ENCODE measurements around the gene GRB7. TPM values are rescaled to one million over a fixed set of nuclear protein-coding genes. Genes with fewer than 3 reads are reported as not detected.

The GRB7 gene
- total RNA-seq, 2 donors from 2014 or later, result 54.6 to 73.9 TPM

DNA sequence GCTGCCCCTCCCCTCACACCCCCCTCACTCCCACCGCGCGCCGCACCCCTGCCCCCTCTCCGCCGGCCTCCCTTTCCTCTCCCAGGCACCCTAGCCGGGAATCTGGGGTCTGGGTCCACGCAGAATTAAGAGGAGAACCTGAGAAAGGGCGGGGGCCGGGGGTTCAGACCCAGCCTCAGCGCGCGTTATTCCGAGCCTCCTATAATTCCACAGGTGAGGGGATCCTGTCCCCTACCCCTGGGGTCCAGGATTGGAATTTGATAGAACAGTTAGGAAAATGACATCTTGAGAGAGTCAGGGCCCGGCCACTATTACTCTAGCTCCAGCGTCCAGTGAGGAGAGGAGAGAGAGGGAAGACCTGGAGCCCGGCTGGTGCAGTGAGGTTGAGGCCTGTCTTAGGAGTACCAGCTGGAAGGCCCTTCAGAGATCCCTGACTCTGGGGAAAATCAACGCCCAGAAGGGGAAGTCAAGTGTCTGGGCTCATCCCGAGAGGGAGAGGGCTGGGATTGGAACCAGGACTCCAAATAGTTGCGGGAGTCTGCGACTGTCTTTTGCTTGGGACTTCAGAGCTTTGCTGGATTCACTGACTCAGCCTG, 17.3 kb downstream of the GRB7 start:
- 40 to 50% methylated on average over 11 to 21 of the region's 21 CpGs for WGBS, 2 experiments (ENCODE audit: insufficient coverage in 1 of 2, insufficient read length in 1 of 2)
- Mint-ChIP-seq H3K27ac (no peak overlapping the region), H3K36me3 (ENCODE audit: low read depth) (no peaks in the 10 kb centered on the region), H3K4me3 (peak overlapping the region; percentile 52), H3K9me3 (no peaks in the 10 kb centered on the region), H3K4me1 (peaks cover 26% of the 10 kb centered on the region), H3K27me3 (ENCODE audit: insufficient read depth) (no peaks in the 10 kb centered on the region)
- Histone ChIP-seq H3K4me3 (ENCODE audit: low read length) (peak overlapping the region; percentile 72), H3K27ac (ENCODE audit: low read depth, low read length) (no peak overlapping the region), H3K36me3 (ENCODE audit: control insufficient read depth, insufficient read depth, low read length) (no peaks in the 10 kb centered on the region), H3K27me3 (ENCODE audit: control insufficient read depth, insufficient read depth, low read length, poor library complexity, severe bottlenecking) (peaks cover 6% of the 10 kb centered on the region), H3K4me1 (ENCODE audit: control insufficient read depth, insufficient read depth, low read length) (peaks cover 3% of the 10 kb centered on the region), H3K9ac (ENCODE audit: extremely low read depth, low read length, poor library complexity, severe bottlenecking) (no peak overlapping the region), H3K9me3 (ENCODE audit: control insufficient read depth, low read length) (no peaks in the 10 kb centered on the region)
- TF ChIP-seq, protein P1, sequence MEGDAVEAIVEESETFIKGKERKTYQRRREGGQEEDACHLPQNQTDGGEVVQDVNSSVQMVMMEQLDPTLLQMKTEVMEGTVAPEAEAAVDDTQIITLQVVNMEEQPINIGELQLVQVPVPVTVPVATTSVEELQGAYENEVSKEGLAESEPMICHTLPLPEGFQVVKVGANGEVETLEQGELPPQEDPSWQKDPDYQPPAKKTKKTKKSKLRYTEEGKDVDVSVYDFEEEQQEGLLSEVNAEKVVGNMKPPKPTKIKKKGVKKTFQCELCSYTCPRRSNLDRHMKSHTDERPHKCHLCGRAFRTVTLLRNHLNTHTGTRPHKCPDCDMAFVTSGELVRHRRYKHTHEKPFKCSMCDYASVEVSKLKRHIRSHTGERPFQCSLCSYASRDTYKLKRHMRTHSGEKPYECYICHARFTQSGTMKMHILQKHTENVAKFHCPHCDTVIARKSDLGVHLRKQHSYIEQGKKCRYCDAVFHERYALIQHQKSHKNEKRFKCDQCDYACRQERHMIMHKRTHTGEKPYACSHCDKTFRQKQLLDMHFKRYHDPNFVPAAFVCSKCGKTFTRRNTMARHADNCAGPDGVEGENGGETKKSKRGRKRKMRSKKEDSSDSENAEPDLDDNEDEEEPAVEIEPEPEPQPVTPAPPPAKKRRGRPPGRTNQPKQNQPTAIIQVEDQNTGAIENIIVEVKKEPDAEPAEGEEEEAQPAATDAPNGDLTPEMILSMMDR (conservative IDR thresholded peaks at IDR 0.05), result no peak
- DNase-seq, result peak; percentile 85

DNA sequence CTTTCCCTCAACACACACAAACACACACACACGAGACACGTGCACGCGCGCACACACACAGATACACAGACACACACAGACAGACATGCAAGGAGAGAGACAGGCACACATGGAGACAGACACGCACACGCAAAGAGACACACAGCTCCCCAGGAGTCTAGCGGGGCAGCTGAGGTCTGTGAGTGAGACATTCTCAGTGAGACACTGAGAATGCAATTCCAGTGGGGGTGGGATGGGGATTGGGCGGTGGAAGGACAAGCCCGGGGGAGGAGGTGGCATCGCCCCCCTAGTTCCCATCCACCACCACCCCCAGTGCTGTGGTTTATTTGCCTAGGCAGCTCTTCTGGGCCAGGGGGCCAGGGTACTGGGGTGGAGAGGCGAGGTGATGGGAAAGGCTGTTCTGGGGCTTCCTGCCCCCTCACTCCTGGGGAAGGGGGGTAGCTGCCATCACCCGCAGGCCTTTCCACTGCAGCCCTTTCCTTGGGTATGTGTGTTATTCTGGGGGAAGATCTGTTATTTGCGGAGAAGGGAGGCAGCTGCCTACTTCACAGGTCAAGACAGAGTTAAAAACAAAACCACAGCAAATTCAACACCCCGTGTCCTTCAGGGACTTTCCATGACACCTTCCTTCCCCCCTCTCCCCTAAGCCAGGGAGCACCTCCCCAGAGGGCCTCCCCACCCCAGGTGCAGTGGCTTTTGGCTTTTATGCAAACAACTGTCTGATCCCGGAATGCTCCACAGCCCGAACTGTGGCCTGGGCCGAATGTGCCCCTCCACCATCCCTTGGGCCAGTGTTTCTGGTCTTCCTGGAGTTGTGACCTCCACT, 18.0 kb downstream of the GRB7 start:
- H3K27me3 ChIP-seq (ENCODE audit: control insufficient read depth, insufficient read depth, low read length, poor library complexity, severe bottlenecking), result peaks cover 6% of the 10 kb centered on the region
- no peak overlapping the region for H3K27ac ChIP-seq (ENCODE audit: low read depth, low read length)
- H3K4me1 ChIP-seq (ENCODE audit: control insufficient read depth, insufficient read depth, low read length), result peaks cover 3% of the 10 kb centered on the region
- no peaks in the 10 kb centered on the region for H3K9me3 ChIP-seq (ENCODE audit: control insufficient read depth, low read length)
- TF ChIP-seq, protein P1 (conservative IDR thresholded peaks at IDR 0.05), result no peak
- Mint-ChIP-seq H3K4me1 (peaks cover 26% of the 10 kb centered on the region), H3K4me3 (peak overlapping the region; percentile 52), H3K9me3 (no peaks in the 10 kb centered on the region), H3K27me3 (ENCODE audit: insufficient read depth) (no peaks in the 10 kb centered on the region), H3K36me3 (ENCODE audit: low read depth) (no peaks in the 10 kb centered on the region), H3K27ac (no peak overlapping the region)
- no peak overlapping the region for H3K9ac ChIP-seq (ENCODE audit: extremely low read depth, low read length, poor library complexity, severe bottlenecking)
- no peaks in the 10 kb centered on the region for H3K36me3 ChIP-seq (ENCODE audit: control insufficient read depth, insufficient read depth, low read length)
- DNase-seq, result peak; percentile 64
- WGBS, 2 experiments (ENCODE audit: insufficient coverage in 1 of 2, insufficient read length in 1 of 2), result 67 to 73% methylated on average over 2 to 14 of the region's 18 CpGs
- H3K4me3 ChIP-seq (ENCODE audit: low read length), result no peak overlapping the region

DNA sequence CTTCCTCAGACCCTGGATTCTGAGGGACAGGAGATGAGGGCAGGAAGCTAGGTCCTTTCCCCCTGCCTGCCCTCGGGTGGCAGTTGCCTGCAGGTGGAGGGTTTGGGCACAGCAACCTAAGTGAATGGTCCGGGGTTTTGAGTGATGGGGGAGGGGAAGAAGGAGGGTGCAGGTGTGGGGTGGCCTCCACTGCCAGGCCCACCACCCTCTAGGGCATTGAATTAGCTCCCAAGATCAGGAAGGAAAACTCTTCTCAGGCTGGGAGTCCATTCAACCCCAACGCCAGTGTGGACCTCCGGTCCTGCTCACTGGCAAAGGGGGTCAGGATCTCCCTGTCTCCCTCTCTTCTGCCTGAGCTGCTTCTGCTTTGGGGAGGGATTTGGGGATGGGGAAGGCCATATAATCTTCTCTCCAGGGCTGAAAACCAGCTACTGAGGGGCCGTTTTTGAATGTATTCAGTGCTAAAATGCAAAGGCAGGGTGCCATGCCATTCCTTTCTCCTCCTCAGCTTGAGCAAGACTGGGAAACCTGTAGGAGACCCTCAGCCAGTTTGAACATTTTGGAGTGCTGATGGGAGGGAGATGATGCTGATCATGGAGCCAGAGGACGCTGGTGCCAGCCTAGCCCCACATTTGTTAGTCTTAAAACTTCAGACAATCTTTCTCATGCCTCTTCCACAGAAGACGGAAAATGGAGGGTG, 18.8 kb downstream of the GRB7 start:
- Histone ChIP-seq H3K4me3 (ENCODE audit: low read length) (no peak overlapping the region), H3K4me1 (ENCODE audit: control insufficient read depth, insufficient read depth, low read length) (peaks cover 3% of the 10 kb centered on the region), H3K9me3 (ENCODE audit: control insufficient read depth, low read length) (no peaks in the 10 kb centered on the region), H3K27me3 (ENCODE audit: control insufficient read depth, insufficient read depth, low read length, poor library complexity, severe bottlenecking) (peaks cover 6% of the 10 kb centered on the region), H3K9ac (ENCODE audit: extremely low read depth, low read length, poor library complexity, severe bottlenecking) (no peak overlapping the region), H3K36me3 (ENCODE audit: control insufficient read depth, insufficient read depth, low read length) (no peaks in the 10 kb centered on the region), H3K27ac (ENCODE audit: low read depth, low read length) (no peak overlapping the region)
- no peaks in the 10 kb centered on the region for H3K9me3 Mint-ChIP-seq
- WGBS, 2 experiments (ENCODE audit: insufficient coverage in 1 of 2, insufficient read length in 1 of 2), result 50 to 70% methylated on average over 2 to 7 of the region's 7 CpGs
- no peaks in the 10 kb centered on the region for H3K36me3 Mint-ChIP-seq (ENCODE audit: low read depth)
- peaks cover 30% of the 10 kb centered on the region for H3K4me1 Mint-ChIP-seq
- TF ChIP-seq, protein P1 (conservative IDR thresholded peaks at IDR 0.05), result no peak
- DNase-seq, result peak; percentile 67
- peak overlapping the region; percentile 29 for H3K4me3 Mint-ChIP-seq
- H3K27me3 Mint-ChIP-seq (ENCODE audit: insufficient read depth), result no peaks in the 10 kb centered on the region
- H3K27ac Mint-ChIP-seq, result no peak overlapping the region
